DMS114 treated with DMSO at 0.1 percent for 48 hours (cell line): ENCODE results near the gene ADAMTS17.

Experiments
- DNase-seq: peaks from one replicate; lab custom pipeline; 2025; ENCODE audit not compliant: unreplicated experiment; lab: John Stamatoyannopoulos, UW

The ADAMTS17 gene

DNA sequence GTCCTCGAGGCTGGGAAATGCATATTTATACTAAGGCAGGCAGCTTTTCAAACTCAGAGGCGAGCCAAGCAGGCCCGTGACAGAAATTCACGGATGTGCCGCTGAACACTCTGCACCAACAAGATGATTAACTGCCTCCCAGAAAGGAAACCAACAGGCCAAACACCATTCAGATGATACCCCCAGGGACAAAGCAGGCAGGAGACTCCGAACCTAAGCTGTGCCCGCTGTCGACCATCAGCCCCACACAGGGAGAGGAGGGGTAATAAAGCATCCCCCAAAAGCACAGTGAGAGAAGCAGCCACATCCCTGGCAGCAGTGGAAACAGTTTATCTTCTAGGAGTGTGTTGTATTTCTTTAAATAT lies 31.8 kb downstream of the ADAMTS17 start:
- no peak for DNase-seq

GRCh38 chr15:100309109-100310040 lies 32.4 kb downstream of the ADAMTS17 start:
- no peak for DNase-seq

GRCh38 chr15:100308608-100309007 lies 33.2 kb downstream of the ADAMTS17 start:
- DNase-seq: no peak

GRCh38 chr15:100308213-100308600 lies 33.6 kb downstream of the ADAMTS17 start:
- no peak for DNase-seq

GRCh38 chr15:100307241-100308212 lies 34.2 kb downstream of the ADAMTS17 start:
- no peak for DNase-seq

DNA sequence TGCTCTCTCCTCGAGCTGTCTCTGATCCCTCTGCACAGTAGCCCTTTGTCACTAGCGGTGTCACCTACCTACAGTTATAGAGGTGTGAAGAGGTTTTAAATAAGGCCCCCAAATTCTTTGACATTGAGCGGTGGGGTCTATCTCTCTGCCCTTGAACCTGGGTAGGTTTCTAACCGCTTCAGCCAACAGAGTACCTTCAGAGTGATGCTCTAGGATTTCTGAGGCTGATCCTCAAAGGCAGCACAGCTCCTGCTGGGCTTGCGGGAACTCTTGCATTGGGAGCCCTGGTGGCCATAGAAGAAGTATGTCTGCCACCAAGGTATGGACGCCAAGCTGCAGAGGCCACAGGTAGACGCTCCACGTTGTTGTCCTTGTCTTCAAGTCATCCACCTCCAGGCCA lies 35.7 kb downstream of the ADAMTS17 start:
- no peak for DNase-seq

GRCh38 chr15:100301910-100302431 lies 39.8 kb downstream of the ADAMTS17 start:
- DNase-seq: no peak

GRCh38 chr15:100298257-100298656 lies 43.5 kb downstream of the ADAMTS17 start:
- DNase-seq: no peak

DNA sequence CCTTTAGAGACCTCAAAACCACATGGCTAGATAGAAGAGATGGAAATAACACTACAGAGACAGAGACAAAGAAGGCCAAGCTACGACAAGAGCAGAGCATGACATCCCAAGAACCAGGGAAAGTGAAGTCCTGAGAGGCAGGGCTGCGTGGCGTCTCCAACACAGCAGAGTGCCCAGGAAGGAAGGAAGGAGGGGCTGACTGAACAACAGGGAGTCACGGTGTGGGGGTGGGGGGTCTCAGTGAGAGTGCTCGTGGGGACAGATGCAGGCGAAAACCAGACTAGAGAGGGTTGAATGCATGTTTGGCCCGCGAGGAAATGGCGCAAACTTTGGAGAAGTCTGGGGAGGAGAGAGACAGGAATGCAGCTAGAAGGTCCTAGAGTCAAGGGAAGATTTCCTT lies 44.0 kb downstream of the ADAMTS17 start:
- DNase-seq: no peak

DNA sequence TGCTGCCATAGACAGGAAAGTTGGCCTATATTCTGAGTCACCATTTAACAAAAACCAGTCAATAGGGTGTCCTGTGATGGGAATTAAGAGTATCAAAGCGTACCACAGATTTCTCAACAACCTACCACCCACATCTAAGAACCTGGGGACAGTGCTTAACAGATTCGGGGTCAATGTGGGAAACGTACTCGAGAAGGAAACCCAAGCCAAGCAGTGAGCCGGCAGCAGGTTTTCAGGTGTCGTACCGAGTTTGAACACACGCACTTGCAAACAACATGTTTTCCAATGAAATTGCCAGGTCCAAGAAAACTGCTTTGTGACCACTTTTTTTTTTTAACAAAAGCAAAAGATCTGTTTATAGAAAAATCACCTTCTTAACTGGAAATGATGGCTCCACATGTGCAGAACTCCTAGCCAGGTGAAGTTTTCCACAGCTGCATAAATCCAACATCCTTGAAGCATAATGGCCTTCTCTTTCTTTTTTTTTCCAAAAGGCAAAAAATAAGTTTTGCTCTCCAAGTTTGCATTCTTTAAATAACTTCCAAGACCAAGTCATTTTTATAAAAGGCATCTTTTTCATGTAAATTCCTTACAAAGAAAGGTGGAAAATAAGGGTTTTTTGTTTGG lies 45.7 kb downstream of the ADAMTS17 start:
- DNase-seq: no peak

DNA sequence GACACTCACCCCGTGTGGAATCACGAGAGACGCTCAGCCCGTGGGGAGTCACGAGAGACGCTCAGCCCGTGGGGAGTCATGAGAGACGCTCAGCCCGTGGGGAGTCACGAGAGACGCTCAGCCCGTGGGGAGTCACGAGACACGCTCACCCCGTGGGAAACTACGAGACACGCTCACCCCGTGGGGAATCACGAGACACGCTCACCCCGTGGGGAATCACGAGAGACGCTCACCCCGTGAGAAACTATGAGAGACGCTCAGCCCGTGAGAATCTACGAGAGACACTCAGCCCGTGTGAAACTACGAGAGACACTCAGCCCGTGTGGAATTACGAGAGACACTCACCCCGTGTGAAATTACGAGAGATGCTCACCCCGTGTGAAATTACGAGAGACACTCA lies 49.8 kb downstream of the ADAMTS17 start:
- no peak for DNase-seq

- DNase-seq: no peak
Measured at GRCh38 chr15:100291106-100291505, 50.7 kb downstream of the ADAMTS17 start.

- DNase-seq: no peak
Measured at GRCh38 chr15:100285641-100286295, 56.0 kb downstream of the ADAMTS17 start.

GRCh38 chr15:100284701-100285100 lies 57.1 kb downstream of the ADAMTS17 start:
- DNase-seq: no peak

DNA sequence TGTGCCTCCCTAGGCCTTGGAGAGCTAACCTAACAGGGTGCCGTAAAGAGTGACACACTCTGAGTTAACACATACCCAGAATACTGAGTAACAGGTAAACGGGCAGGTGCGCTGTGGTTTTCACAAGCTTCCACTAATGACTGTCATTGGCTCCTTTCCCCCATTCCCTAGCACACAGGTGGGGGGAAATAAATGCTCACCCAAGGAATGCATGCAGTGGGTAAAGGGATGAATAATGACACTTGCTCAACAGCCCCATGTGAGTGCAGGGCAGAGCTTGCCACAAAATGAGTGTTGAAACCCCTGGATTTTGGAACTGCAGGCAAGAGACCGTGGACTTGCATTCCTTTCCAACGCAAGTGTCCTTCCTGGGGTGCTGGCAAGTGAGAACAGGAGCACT lies 57.6 kb downstream of the ADAMTS17 start:
- no peak for DNase-seq

DNA sequence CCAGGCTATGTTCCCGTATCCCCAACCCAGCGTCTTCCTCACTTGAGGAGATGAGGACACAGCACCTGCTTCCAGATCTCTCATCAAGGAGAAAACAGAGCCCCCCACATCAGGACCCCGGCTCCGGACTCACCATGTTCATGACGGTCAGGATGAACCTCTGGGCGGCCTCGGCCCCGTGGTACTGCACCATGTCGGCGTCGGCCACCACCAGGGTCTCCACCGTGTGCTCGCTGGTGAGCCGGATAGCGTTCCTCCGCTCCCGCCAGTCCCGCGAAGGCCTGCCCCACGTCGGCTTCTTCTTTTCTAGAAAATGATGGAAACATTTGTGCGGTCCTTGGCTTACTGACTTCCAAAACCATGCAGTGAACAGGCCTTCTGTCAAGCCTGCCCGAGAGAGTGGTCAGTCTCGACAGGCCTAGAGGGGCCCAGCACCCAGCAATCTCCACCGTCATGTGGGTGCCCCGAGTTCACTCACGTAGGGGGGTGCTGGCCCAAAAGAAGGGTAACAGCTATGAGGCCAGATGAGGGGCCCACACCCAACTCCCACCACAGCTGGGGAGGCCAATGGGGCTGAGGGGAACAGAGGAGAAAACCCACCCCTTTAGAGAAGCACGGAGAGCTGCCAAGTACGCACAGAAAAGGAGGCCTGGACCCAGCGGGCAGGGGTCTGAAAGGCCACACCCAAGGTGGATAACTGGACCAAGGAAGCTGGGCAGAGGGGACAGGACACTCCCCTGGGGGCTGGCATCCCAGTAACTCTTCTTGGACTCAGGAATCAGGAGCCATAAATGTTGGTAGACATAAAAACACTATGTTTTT lies 60.5 kb downstream of the ADAMTS17 start:
- DNase-seq: no peak

GRCh38 chr15:100279849-100280248 lies 61.9 kb downstream of the ADAMTS17 start:
- DNase-seq: no peak

DNA sequence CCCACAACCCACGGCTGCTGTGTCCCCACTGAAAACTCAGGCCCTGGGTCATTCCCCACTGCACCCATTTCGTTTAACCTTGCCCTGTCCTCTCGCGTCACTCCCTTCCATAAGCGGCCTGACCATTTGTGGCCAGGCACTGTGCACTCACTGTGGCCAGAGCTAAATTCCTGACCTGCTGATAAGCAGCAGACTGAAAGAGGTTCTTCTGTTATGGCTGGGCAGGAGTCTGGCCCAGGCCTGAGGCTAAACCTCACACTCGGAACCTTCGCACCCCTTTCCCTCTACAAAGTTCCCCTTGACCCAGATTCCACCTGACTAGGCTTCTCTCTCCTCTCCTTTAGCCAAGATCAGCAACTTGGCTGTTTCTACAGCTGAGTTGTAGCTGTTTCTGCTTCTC lies 62.3 kb downstream of the ADAMTS17 start:
- DNase-seq: no peak

DNA sequence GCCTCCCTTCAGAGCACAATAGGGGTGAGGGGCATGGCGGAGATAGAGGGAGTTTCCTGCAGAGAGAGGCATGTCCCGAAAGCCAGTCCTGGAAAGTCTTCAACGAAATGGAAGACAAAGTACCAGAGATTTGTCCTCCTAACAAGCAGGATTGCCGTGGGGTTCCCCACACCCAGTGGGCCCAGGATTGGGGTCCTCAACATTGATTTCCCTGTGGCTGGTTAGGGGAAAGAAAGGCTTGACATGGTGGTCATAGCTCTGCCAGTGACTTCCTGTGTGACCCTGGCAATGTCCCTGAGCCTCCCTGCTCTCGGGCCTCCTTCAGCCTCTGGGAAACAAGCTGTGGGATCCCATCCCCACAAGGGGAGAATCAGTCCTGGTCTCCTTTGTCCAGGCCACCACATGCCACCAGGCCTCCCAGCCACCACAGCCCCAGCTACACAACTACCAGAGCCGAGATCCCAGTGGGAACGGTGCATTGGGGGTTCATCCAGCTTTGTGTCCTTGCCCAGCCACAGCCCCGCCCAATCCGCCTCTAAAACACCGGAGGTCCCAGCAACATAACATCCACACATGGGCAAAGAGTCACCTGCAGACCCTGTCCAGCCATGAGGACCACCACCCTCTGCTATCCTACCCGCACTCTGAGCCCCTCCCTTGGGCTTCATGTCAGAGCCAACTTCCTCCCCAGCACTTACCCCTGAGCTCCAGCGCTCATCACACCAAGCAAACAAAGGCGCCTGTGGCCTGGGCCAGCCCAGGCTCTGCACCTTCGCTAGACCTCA lies 63.0 kb downstream of the ADAMTS17 start:
- DNase-seq: no peak
